GM19395 (cell line): Measurements from ENCODE around the gene KLK1.
"Not testable (repeated sequence)": the region's sequence is repeated elsewhere in the genome, so short reads cannot be mapped to it uniquely, and the experiment has no call there.

Source experiments
- ATAC-seq: cut with Tn5 transposase; IDR thresholded peaks from one replicate; pipeline ENCODE4 v1.9.1; 2021; ENCODE audit warnings: mild to moderate bottlenecking, moderate library complexity; ENCODE audit not compliant: unreplicated experiment

The KLK1 gene

DNA sequence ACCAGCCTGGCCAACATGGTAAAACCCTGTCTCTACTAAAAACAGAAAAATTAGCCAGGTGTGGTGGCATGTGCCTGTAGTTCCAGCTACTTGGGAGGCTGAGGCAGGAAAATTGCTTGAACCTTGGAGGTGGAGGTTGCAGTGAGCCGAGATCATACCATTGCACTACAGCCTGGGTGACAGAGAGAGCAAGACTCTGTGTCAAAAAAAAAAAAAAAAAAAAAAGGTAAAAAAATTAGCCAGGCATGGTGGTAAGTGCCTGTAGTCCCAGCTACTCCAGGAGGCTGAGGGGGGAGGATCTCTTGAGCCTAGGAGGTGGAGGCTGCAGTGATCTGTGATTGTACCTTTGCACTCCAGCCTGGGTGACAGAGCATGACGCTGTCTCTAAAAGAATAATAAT, 53.4 kb downstream of the KLK1 start, which contains the start of gene GPR32:
TSS of gene GPR32 (plus strand) at position 301 of the 400 bp plus-strand sequence. CDS start 137 bp downstream, outside the sequence.
- ATAC-seq, result not testable (repeated sequence)
